OCI-LY3 (cell line): ENCODE measurements around the gene RAP1GAP2.

ENCODE experiments used
- H2AFZ ChIP-seq: fragments of 200-600, 300-600 bp; shearing (Covaris generic); 2 replicates; pipeline ENCODE4 v1.6.0; 2014; ENCODE audit warnings: antibody characterized with exemption, low read depth, low read length
- H3K27ac ChIP-seq: fragments of 200-600, 300-600 bp; sonication (generic); 2 replicates; pipeline ENCODE4 v1.5.1; 2014; ENCODE audit warnings: mild to moderate bottlenecking, low read length, moderate library complexity, mixed read lengths
- H3K27me3 ChIP-seq: fragments of 200-600, 300-600 bp; sonication (generic); 2 replicates; pipeline ENCODE4 v1.6.1; 2014; ENCODE audit warnings: low read depth, low read length, mixed read lengths
- H3K36me3 ChIP-seq: fragments of 200-600, 300-600 bp; sonication (generic); replicated peaks from 2 replicates; pipeline ENCODE3; 2014; ENCODE audit warnings: low read depth, low read length, mixed read lengths
- H3K4me1 ChIP-seq: fragments of 300-600, 200-600 bp; sonication (generic); 2 replicates; pipeline ENCODE4 v1.6.1; 2014; ENCODE audit warnings: low read length, mixed read lengths
- H3K4me2 ChIP-seq: fragments of 200-600, 300-600 bp; sonication (generic); 2 replicates; pipeline ENCODE4 v1.6.1; 2014; ENCODE audit warnings: low read length, mixed read lengths
- H3K4me3 ChIP-seq: fragments of 300-600, 200-600 bp; sonication (generic); 2 replicates; pipeline ENCODE4 v1.5.1; 2014; ENCODE audit warnings: antibody characterized with exemption, mild to moderate bottlenecking, low read length, moderate library complexity
- H3K79me2 ChIP-seq: fragments of 300-600, 200-600 bp; shearing (Covaris generic); 2 replicates; pipeline ENCODE4 v1.6.1; 2014; ENCODE audit warnings: mild to moderate bottlenecking, low read length, mixed read lengths
- H3K9ac ChIP-seq: fragments of 300-600, 200-600 bp; shearing (Covaris generic); 2 replicates; pipeline ENCODE4 v1.6.0; 2014; ENCODE audit warnings: mild to moderate bottlenecking, low read length, moderate library complexity
- H3K9me3 ChIP-seq: fragments of 200-600, 300-600 bp; shearing (Covaris generic); 2 replicates; pipeline ENCODE4 v1.6.1; 2014; ENCODE audit warnings: low read length, mixed read lengths; ENCODE audit not compliant: insufficient read depth
- H4K20me1 ChIP-seq: fragments of 200-600, 300-600 bp; sonication (generic); 2 replicates; pipeline ENCODE4 v1.6.1; 2016; ENCODE audit warnings: low read length, mixed read lengths; ENCODE audit not compliant: insufficient read depth
- EZH2phosphoT487 ChIP-seq: fragments of 200-600 bp; shearing (Covaris generic); IDR thresholded peaks from 2 replicates; pipeline ENCODE4 v1.6.1; 2018; ENCODE audit warnings: antibody characterized with exemption, mixed run types, low read depth
- TF ChIP-seq, protein P1 (sequence below): fragments of 200-600, 300-600 bp; sonication (generic); IDR thresholded peaks from 2 replicates; pipeline ENCODE4 v1.5.1; 2014; ENCODE audit warnings: antibody characterized with exemption, low read length, low read depth

Gene RAP1GAP2

DNA sequence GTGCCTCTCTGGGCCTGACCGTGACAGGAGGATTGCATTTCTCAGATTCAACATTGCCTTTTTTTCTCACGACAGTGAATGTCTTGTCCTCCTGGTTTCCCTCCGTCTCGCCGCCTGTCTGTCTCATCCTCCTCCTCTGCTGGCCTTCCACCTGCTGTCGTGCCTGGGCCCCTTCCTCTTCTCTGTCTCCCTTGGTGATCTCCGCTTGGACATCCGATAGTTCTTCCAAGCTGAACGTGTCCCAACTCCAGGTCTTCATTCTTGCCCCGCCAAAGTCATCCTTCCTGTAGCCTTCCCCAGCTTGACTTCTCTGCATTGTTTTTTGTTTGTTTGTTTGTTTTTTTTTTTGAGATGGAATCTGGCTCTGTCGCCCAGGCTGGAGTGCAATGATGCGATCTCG is 79.4 kb downstream of the RAP1GAP2 start:
- Histone ChIP-seq H3K9ac (no peak overlapping the region), H3K4me1 (no peaks in the 10 kb centered on the region), H2AFZ (no peak overlapping the region), H3K4me3 (no peak overlapping the region), H3K36me3 (no peaks in the 10 kb centered on the region), H3K4me2 (no peak overlapping the region), H3K27ac (no peak overlapping the region), H3K79me2 (no peaks in the 10 kb centered on the region), H3K9me3 (no peaks in the 10 kb centered on the region), H4K20me1 (no peaks in the 10 kb centered on the region), H3K27me3 (peaks cover 9% of the 10 kb centered on the region; the same call in 1 of the 2 replicates)
- no peak for TF ChIP-seq EZH2phosphoT487
- TF ChIP-seq, protein P1, sequence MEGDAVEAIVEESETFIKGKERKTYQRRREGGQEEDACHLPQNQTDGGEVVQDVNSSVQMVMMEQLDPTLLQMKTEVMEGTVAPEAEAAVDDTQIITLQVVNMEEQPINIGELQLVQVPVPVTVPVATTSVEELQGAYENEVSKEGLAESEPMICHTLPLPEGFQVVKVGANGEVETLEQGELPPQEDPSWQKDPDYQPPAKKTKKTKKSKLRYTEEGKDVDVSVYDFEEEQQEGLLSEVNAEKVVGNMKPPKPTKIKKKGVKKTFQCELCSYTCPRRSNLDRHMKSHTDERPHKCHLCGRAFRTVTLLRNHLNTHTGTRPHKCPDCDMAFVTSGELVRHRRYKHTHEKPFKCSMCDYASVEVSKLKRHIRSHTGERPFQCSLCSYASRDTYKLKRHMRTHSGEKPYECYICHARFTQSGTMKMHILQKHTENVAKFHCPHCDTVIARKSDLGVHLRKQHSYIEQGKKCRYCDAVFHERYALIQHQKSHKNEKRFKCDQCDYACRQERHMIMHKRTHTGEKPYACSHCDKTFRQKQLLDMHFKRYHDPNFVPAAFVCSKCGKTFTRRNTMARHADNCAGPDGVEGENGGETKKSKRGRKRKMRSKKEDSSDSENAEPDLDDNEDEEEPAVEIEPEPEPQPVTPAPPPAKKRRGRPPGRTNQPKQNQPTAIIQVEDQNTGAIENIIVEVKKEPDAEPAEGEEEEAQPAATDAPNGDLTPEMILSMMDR = no peak

DNA sequence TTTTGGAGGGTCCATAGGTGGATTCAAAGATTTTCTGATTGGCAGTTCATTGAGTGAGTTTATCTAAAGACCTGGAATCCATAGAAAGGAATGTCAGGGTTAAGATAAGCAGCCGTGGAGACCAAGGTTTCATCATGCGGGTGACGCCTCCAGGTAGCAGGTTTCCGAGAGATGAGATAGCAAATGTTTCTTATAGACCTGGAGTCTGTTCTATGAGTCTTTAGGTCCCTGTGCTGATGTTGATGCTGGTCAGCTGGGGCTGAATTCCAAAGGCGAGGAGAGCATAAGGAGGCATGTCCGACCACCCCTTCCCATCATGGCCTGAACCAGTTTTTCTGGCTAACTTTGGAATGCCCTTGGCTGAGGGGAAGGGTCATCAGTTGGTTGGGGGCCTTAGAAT is 80.2 kb downstream of the RAP1GAP2 start:
- no peaks in the 10 kb centered on the region for H3K9me3 ChIP-seq
- no peak overlapping the region for H3K4me2 ChIP-seq
- H3K27me3 ChIP-seq = peaks cover 9% of the 10 kb centered on the region; the same call in 1 of the 2 replicates
- no peaks in the 10 kb centered on the region for H3K4me1 ChIP-seq
- no peak overlapping the region for H3K9ac ChIP-seq
- no peak for TF ChIP-seq EZH2phosphoT487
- H3K4me3 ChIP-seq = no peak overlapping the region
- no peak overlapping the region for H2AFZ ChIP-seq
- H4K20me1 ChIP-seq = no peaks in the 10 kb centered on the region
- H3K36me3 ChIP-seq = no peaks in the 10 kb centered on the region
- no peak overlapping the region for H3K27ac ChIP-seq
- H3K79me2 ChIP-seq = no peaks in the 10 kb centered on the region

DNA sequence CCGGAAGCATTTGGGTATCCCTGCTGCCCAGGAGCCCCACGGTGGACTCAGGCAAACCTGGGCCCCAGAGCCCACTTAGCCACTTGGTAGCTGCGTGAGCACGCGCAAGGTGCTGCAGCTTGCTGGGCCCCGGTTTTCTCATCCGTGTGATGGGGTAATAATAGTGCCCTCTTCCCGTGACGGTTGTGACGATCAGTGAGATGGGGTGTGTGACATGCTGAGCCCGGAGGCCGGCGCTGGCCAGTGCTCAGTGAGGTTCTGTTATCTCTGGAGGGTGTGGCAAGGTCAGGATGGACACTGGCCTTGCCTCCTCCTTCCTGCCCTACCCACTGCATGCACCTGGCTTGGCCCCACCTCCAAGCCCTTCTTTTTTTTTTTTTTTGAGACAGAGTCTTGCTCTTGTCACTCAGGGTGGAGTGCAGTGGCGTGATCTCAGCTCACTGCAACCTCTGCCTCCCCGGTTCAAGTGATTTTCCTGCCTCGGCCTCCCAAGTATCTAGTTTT is 82.6 kb downstream of the RAP1GAP2 start:
- no peaks in the 10 kb centered on the region for H3K79me2 ChIP-seq
- no peaks in the 10 kb centered on the region for H3K36me3 ChIP-seq
- H3K27ac ChIP-seq = no peak overlapping the region
- no peaks in the 10 kb centered on the region for H4K20me1 ChIP-seq
- H3K27me3 ChIP-seq = peaks cover 9% of the 10 kb centered on the region; the same call in 1 of the 2 replicates
- TF ChIP-seq, protein P1 = no peak
- no peak for TF ChIP-seq EZH2phosphoT487
- H3K4me2 ChIP-seq = no peak overlapping the region
- no peak overlapping the region for H2AFZ ChIP-seq
- no peak overlapping the region for H3K4me3 ChIP-seq
- no peaks in the 10 kb centered on the region for H3K4me1 ChIP-seq
- H3K9me3 ChIP-seq = no peaks in the 10 kb centered on the region
- H3K9ac ChIP-seq = no peak overlapping the region

DNA sequence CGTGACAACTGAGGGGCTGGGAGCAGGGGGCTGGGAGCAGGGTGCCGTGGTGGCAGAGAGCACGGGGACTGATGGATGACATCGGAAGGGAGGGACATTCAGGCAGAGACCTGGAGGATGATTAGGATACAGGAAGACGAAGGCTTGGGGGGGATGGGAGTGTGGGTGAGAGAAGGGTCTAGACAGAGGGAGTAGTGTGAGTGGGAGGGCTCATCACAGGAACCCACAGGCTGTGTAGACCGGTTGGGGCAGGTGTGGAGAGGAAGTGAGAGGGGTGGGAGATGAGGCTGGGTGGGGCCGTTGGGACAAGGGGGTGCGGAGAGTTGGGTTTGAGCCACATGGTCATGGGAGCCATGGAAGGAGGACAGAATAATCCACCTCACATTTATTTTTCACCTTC is 83.8 kb downstream of the RAP1GAP2 start:
- Histone ChIP-seq H3K9me3 (no peaks in the 10 kb centered on the region), H3K27ac (no peak overlapping the region), H3K4me2 (no peak overlapping the region), H4K20me1 (no peaks in the 10 kb centered on the region), H3K79me2 (no peaks in the 10 kb centered on the region), H3K27me3 (no peaks in the 10 kb centered on the region), H3K4me1 (no peaks in the 10 kb centered on the region), H3K36me3 (no peaks in the 10 kb centered on the region), H2AFZ (no peak overlapping the region), H3K9ac (no peak overlapping the region), H3K4me3 (no peak overlapping the region)
- TF ChIP-seq, protein P1 = no peak
- TF ChIP-seq EZH2phosphoT487 = no peak
